MCF 10A (cell line): ENCODE data around the gene SFN. TPM values are rescaled to one million over a fixed set of nuclear protein-coding genes. Genes with fewer than 3 reads are reported as not detected.

ENCODE experiments used
- BruUV-seq: library from RNA; stranded (reverse); fragments of 400-500 nt; replicated peaks from 2 replicates; lab custom pipeline; 2021; lab: Mats Ljungman, UMichigan
- CTCF ChIA-PET: fragments of 300-600 bp; sonication (Branson Sonifier 250); formaldehyde crosslinking; extraction: SDS; loops from one replicate; lab custom pipeline; 2021; ENCODE audit warnings: antibody characterized with exemption, inconsistent platforms; lab: Yijun Ruan, JAX
- POLR2A ChIA-PET: fragments of 300-600, 350-650 bp; sonication (Branson Sonifier 250); formaldehyde crosslinking; extraction: SDS; loops from one replicate; lab custom pipeline; 2020; ENCODE audit warnings: antibody characterized with exemption, inconsistent platforms; lab: Yijun Ruan, JAX
- DNase-seq: peaks from one replicate; pipeline ENCODE4 v3.0.0-alpha.2; 2018; ENCODE audit not compliant: unreplicated experiment
- H3K27ac Mint-ChIP-seq: one replicate; pipeline ENCODE4 v1.8.0; 2022; ENCODE audit warnings: mild to moderate bottlenecking, low read depth, mixed read lengths; ENCODE audit not compliant: unreplicated experiment
- H3K27me3 Mint-ChIP-seq: one replicate; pipeline ENCODE4 v1.8.0; 2022; ENCODE audit warnings: mixed read lengths; ENCODE audit not compliant: insufficient read depth, unreplicated experiment
- H3K36me3 Mint-ChIP-seq: one replicate; pipeline ENCODE4 v1.8.0; 2022; ENCODE audit warnings: mild to moderate bottlenecking, moderate library complexity, mixed read lengths; ENCODE audit not compliant: insufficient read depth, unreplicated experiment
- H3K4me1 Mint-ChIP-seq: one replicate; pipeline ENCODE4 v1.8.0; 2022; ENCODE audit warnings: mixed read lengths; ENCODE audit not compliant: insufficient read depth, unreplicated experiment
- H3K4me3 Mint-ChIP-seq: one replicate; pipeline ENCODE4 v1.8.0; 2022; ENCODE audit warnings: mild to moderate bottlenecking, moderate library complexity, mixed read lengths; ENCODE audit not compliant: unreplicated experiment
- H3K9me3 Mint-ChIP-seq: one replicate; pipeline ENCODE4 v1.8.0; 2022; ENCODE audit warnings: mixed read lengths; ENCODE audit not compliant: unreplicated experiment
- CTCF ChIP-seq: fragments of 200-600 bp; IDR thresholded peaks from one replicate; pipeline ENCODE4 v1.8.0; 2022; ENCODE audit warnings: antibody characterized with exemption, mild to moderate bottlenecking; ENCODE audit not compliant: unreplicated experiment
- intact Hi-C: fragments of 100-400 bp; cut with micrococcal nuclease; formaldehyde crosslinking; loops from 2 replicates; pipeline ENCODE4 v1.14.1; 2022
- total RNA-seq: library from RNA; stranded (reverse); gene quantifications from 2 replicates; pipeline ENCODE4 v1.2.3, GENCODE V29; 2022

Gene SFN
- total RNA-seq, 1 experiment from 2014 or later: 337 TPM

GRCh38 chr1:26831059-26831458 is 31.9 kb upstream of the SFN start:
- peaks cover 20% of the 10 kb centered on the region for H3K4me1 Mint-ChIP-seq
- H3K27me3 Mint-ChIP-seq: no peaks in the 10 kb centered on the region
- TF ChIP-seq CTCF: no peak
- H3K27ac Mint-ChIP-seq: no peak overlapping the region
- BruUV-seq: no TSS peak
- H3K9me3 Mint-ChIP-seq: no peaks in the 10 kb centered on the region
- ChIA-PET POLR2A (interaction anchor here (1.9 kb wide), 1 partner anchor 34 kb away, joined by 6 read pairs; no protein-coding TSS in a partner anchor), CTCF (interaction anchor here (0.6 to 1.9 kb wide), 3 partner anchors 21 to 229 kb away, joined by 3 to 6 read pairs (median 5); no protein-coding TSS in a partner anchor)
- intact Hi-C loops: no loop called here
- peaks cover 12% of the 10 kb centered on the region for H3K36me3 Mint-ChIP-seq
- DNase-seq: no peak
- no peak overlapping the region for H3K4me3 Mint-ChIP-seq

GRCh38 chr1:26831546-26832248 is 31.3 kb upstream of the SFN start:
- no peak for DNase-seq
- TF ChIP-seq CTCF: no peak
- no TSS peak for BruUV-seq
- Mint-ChIP-seq H3K9me3 (no peaks in the 10 kb centered on the region), H3K36me3 (peaks cover 12% of the 10 kb centered on the region), H3K4me3 (no peak overlapping the region), H3K27me3 (no peaks in the 10 kb centered on the region), H3K4me1 (peaks cover 20% of the 10 kb centered on the region), H3K27ac (no peak overlapping the region)
- CTCF ChIA-PET: interaction anchor here (1.3 to 1.9 kb wide), 3 partner anchors 16 to 230 kb away, joined by 3 to 6 read pairs (median 5); no protein-coding TSS in a partner anchor
- POLR2A ChIA-PET: interaction anchor here (1.1 to 1.9 kb wide), 2 partner anchors 34 to 68 kb away, joined by 5 to 6 read pairs; partner anchors contain the start of gene GPATCH3
- intact Hi-C loops: no loop called here

DNA sequence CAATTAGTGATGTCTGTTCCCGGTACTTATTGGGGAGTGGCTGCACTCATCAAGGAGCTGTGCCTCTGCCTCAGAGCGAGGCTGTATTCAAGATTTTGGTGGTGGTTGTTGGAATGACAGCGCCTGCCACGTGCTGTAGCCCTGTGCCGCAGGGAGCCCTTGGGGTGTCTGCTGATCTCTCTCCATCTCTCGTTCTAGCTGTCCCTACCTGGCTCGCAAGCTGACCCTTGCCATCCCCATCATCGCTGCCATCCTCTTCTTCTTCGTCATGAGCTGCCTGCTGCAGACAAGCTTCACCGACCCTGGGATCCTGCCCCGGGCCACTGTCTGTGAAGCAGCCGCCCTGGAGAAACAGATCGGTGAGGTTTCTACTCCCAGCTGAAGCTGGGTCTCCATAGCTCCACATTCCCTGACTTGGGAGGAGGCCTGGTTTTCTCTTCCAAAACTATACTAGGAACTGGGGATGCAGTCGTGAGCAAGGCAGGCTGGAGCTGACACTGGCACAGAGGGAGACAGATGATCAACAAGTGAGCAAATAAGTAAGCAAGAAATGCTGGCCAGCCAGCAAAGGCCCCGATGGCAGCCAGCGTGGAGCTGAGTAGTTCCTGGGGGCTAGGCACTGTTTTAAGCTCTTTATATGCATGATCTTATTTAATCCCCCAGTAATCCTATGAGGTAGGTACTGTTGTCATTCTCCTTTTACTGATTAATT is 30.5 kb upstream of the SFN start:
- no TSS peak for BruUV-seq
- intact Hi-C loops: no loop called here
- H3K4me3 Mint-ChIP-seq: no peak overlapping the region
- POLR2A ChIA-PET: interaction anchor here (1.1 kb wide), 1 partner anchor 68 kb away, joined by 5 read pairs; the partner anchor contains the start of gene GPATCH3
- TF ChIP-seq CTCF: no peak
- peaks cover 18% of the 10 kb centered on the region for H3K4me1 Mint-ChIP-seq
- H3K27me3 Mint-ChIP-seq: no peaks in the 10 kb centered on the region
- DNase-seq: no peak
- no peak overlapping the region for H3K27ac Mint-ChIP-seq
- CTCF ChIA-PET: interaction anchor here (0.6 to 1.6 kb wide), 3 partner anchors 15 to 48 kb away, joined by 3 to 5 read pairs (median 3); no protein-coding TSS in a partner anchor
- peaks cover 12% of the 10 kb centered on the region for H3K36me3 Mint-ChIP-seq
- H3K9me3 Mint-ChIP-seq: no peaks in the 10 kb centered on the region
